IMR-90 (cell line): ENCODE measurements around the gene HDAC3. TPM values are rescaled to one million over a fixed set of nuclear protein-coding genes. Genes with fewer than 3 reads are reported as not detected.

Experiments
- ATAC-seq: fragments of 200-7000 bp; cut with Tn5 transposase; 2 replicates; pipeline ENCODE4 v1.9.1; 2020; ENCODE audit warnings: low read depth, mild to moderate bottlenecking, moderate library complexity
- BruUV-seq: library from RNA; stranded (reverse); fragments of 400-500 nt; replicated peaks from 2 replicates; lab custom pipeline; 2021; lab: Mats Ljungman, UMichigan
- CTCF ChIA-PET: fragments of 300-600 bp; formaldehyde crosslinking; extraction: SDS; loops from one replicate; lab custom pipeline; 2021; ENCODE audit warnings: antibody characterized with exemption; lab: Yijun Ruan, JAX
- POLR2A ChIA-PET: fragments of 300-600 bp; sonication (Branson Sonifier 250); formaldehyde crosslinking; loops from one replicate; lab custom pipeline; 2022; ENCODE audit warnings: antibody characterized with exemption; ENCODE audit not compliant: unreplicated experiment; lab: Charles Lee
- DNase-seq: peaks from one replicate; pipeline ENCODE4 v3.0.0; 2013
- H2AFZ ChIP-seq: replicated peaks from 2 replicates; pipeline ENCODE3; 2013; ENCODE audit warnings: low read length, mild to moderate bottlenecking; ENCODE audit not compliant: poor library complexity
- H2AK5ac ChIP-seq: 2 replicates; pipeline ENCODE4 v1.6.1; 2013; ENCODE audit warnings: low read depth, low read length, inconsistent platforms
- H2AK9ac ChIP-seq: replicated peaks from 2 replicates; pipeline ENCODE3; 2013; ENCODE audit warnings: mild to moderate bottlenecking, low read depth, low read length, moderate library complexity; ENCODE audit not compliant: poor library complexity
- H2BK120ac ChIP-seq: 2 replicates; pipeline ENCODE4 v1.6.1; 2013; ENCODE audit warnings: low read depth, low read length, inconsistent platforms
- H2BK15ac ChIP-seq: 3 replicates; pipeline ENCODE4 v1.6.1; 2013; ENCODE audit warnings: low read depth, low read length, inconsistent platforms
- H2BK20ac ChIP-seq: 2 replicates; pipeline ENCODE4 v1.6.1; 2013; ENCODE audit warnings: low read depth, mild to moderate bottlenecking, inconsistent platforms, low read length, moderate library complexity
- H2BK5ac ChIP-seq: 2 replicates; pipeline ENCODE4 v1.6.1; 2013; ENCODE audit warnings: mild to moderate bottlenecking, low read depth, low read length, inconsistent platforms; ENCODE audit not compliant: poor library complexity, severe bottlenecking
- H3K14ac ChIP-seq: replicated peaks from 2 replicates; pipeline ENCODE4 v1.6.1; 2013; ENCODE audit warnings: low read depth, low read length, inconsistent platforms
- H3K18ac ChIP-seq: 2 replicates; pipeline ENCODE4 v1.6.1; 2013; ENCODE audit warnings: low read depth, low read length, control low read depth
- H3K23ac ChIP-seq: 2 replicates; pipeline ENCODE4 v1.6.1; 2013; ENCODE audit warnings: low read depth, low read length, inconsistent platforms
- H3K27ac ChIP-seq: 2 replicates; pipeline ENCODE4 v1.5.1; 2013; ENCODE audit warnings: mild to moderate bottlenecking, control low read depth, low read length; ENCODE audit not compliant: insufficient read depth
- H3K27me3 ChIP-seq: 2 replicates; pipeline ENCODE4 v1.6.1; 2013; ENCODE audit warnings: low read length; ENCODE audit not compliant: control insufficient read depth, insufficient read depth
- H3K36me3 ChIP-seq: 2 replicates; pipeline ENCODE4 v1.6.1; 2013; ENCODE audit warnings: low read length, mixed read lengths; ENCODE audit not compliant: control insufficient read depth, insufficient read depth
- H3K4ac ChIP-seq: 2 replicates; pipeline ENCODE4 v1.6.1; 2013; ENCODE audit warnings: low read depth, low read length, inconsistent platforms
- H3K4me1 ChIP-seq: 2 replicates; pipeline ENCODE4 v1.6.1; 2013; ENCODE audit warnings: low read length, mixed read lengths; ENCODE audit not compliant: control insufficient read depth, insufficient read depth
- H3K4me2 ChIP-seq: 2 replicates; pipeline ENCODE4 v1.6.1; 2013; ENCODE audit warnings: low read depth, mild to moderate bottlenecking, control low read depth, low read length, moderate library complexity
- H3K4me3 ChIP-seq: 2 replicates; pipeline ENCODE4 v1.5.1; 2013; ENCODE audit warnings: low read depth, mild to moderate bottlenecking, control low read depth, low read length, moderate library complexity; ENCODE audit not compliant: insufficient read depth
- H3K56ac ChIP-seq: 2 replicates; pipeline ENCODE4 v1.6.1; 2013; ENCODE audit warnings: low read length, inconsistent platforms; ENCODE audit not compliant: insufficient read depth; ENCODE audit errors: extremely low read depth
- H3K79me1 ChIP-seq, 2 experiments: 2 replicates each; pipeline ENCODE4 v1.6.1; 2013; ENCODE audit warnings: low read length in 2 of 2, inconsistent platforms in 1 of 2, low read depth in 1 of 2
- H3K9ac ChIP-seq: 2 replicates; pipeline ENCODE4 v1.6.1; 2013; ENCODE audit warnings: low read depth, low read length, control low read depth
- H3K9me1 ChIP-seq: 2 replicates; pipeline ENCODE4 v1.6.1; 2013; ENCODE audit warnings: low read length, inconsistent platforms; ENCODE audit not compliant: insufficient read depth
- H3K9me3 ChIP-seq: 2 replicates; pipeline ENCODE4 v1.6.1; 2013; ENCODE audit warnings: low read length; ENCODE audit not compliant: control insufficient read depth, insufficient read depth
- H4K20me1 ChIP-seq: 2 replicates; pipeline ENCODE4 v1.6.1; 2013; ENCODE audit warnings: low read length, inconsistent platforms; ENCODE audit not compliant: insufficient read depth
- H4K5ac ChIP-seq: 2 replicates; pipeline ENCODE4 v1.6.1; 2013; ENCODE audit warnings: mild to moderate bottlenecking, low read depth, low read length, control low read depth
- H4K8ac ChIP-seq, 2 experiments: 2 replicates each; pipeline ENCODE4 v1.6.1; 2013; ENCODE audit warnings: low read depth in 2 of 2, low read length in 2 of 2, control low read depth in 1 of 2, inconsistent platforms in 1 of 2
- H4K91ac ChIP-seq: 2 replicates; pipeline ENCODE4 v1.6.1; 2013; ENCODE audit warnings: low read depth, low read length, inconsistent platforms; ENCODE audit not compliant: insufficient read depth
- BHLHE40 ChIP-seq: fragments of 150-350 bp; IDR thresholded peaks from 2 replicates; pipeline ENCODE4 v1.6.1; 2016; ENCODE audit warnings: mild to moderate bottlenecking, low read depth, low read length
- CEBPB ChIP-seq: IDR thresholded peaks from 2 replicates; pipeline ENCODE4 v1.6.1; 2012; ENCODE audit warnings: low read depth, low read length, improper control_type of control experiment
- CHD1 ChIP-seq: IDR thresholded peaks from 2 replicates; pipeline ENCODE4 v1.6.1; 2012; ENCODE audit warnings: low read depth, low read length, improper control_type of control experiment
- FOS ChIP-seq: fragments of 150-350 bp; IDR thresholded peaks from 2 replicates; pipeline ENCODE4 v1.6.1; 2016; ENCODE audit warnings: low read depth, low read length
- MAFK ChIP-seq: IDR thresholded peaks from 2 replicates; pipeline ENCODE4 v1.6.1; 2012; ENCODE audit warnings: low read depth, low read length, improper control_type of control experiment
- MAZ ChIP-seq: IDR thresholded peaks from 2 replicates; pipeline ENCODE4 v1.6.1; 2012; ENCODE audit warnings: low read depth, mild to moderate bottlenecking, low read length, improper control_type of control experiment, moderate library complexity, borderline replicate concordance
- MXI1 ChIP-seq: IDR thresholded peaks from 2 replicates; pipeline ENCODE4 v1.6.1; 2012; ENCODE audit warnings: low read depth, mild to moderate bottlenecking, low read length, moderate library complexity, borderline replicate concordance
- RCOR1 ChIP-seq: IDR thresholded peaks from 2 replicates; pipeline ENCODE4 v1.6.1; 2012; ENCODE audit warnings: mild to moderate bottlenecking, low read length, improper control_type of control experiment; ENCODE audit not compliant: insufficient replicate concordance
- WGBS, 2 experiments: methylation state at CpG; one replicate each; pipeline versions ENCODE4 v1.1.5 to v1.1.7; 2013; ENCODE audit warnings: missing lambda C conversion rate in 2 of 2; ENCODE audit not compliant: insufficient read length in 1 of 2; ENCODE audit errors: extremely low coverage in 2 of 2; 5-methylcytosine and 5-hydroxymethylcytosine counted together
- dilution Hi-C: fragments of 300-500 bp; cut with HindIII; formaldehyde crosslinking; loops from one replicate; pipeline ENCODE4 v1.14.3; 2018; ENCODE audit warnings: low sequenced_read_pairs; ENCODE audit not compliant: unreplicated experiment
- in situ Hi-C: fragments of 300-500 bp; cut with MboI; formaldehyde crosslinking; loops from 3 replicates; pipeline ENCODE4 v1.14.3; 2019; ENCODE audit warnings: low sequenced_read_pairs, inconsistent platforms, mixed read lengths
- intact Hi-C: fragments of 100-400 bp; cut with micrococcal nuclease; formaldehyde crosslinking; loops from 2 replicates; pipeline ENCODE4 v1.10.0; 2022
- polyA plus RNA-seq, 3 experiments: library from polyadenylated mRNA; depleted of rRNA; stranded (reverse); fragments of >200 nt; gene quantifications; 2 replicates each; pipeline ENCODE4 v1.2.3, GENCODE V29; 2012; ENCODE audit warnings: low replicate concordance in 1 of 3
- total RNA-seq: library from RNA; depleted of rRNA; stranded (reverse); fragments of >200 nt; gene quantifications from 2 replicates; pipeline ENCODE4 v1.2.3, GENCODE V29; 2012
- TF ChIP-seq, protein P1 (sequence below): fragments of 150-350 bp; IDR thresholded peaks from 2 replicates; pipeline ENCODE4 v1.6.1; 2017; ENCODE audit warnings: mild to moderate bottlenecking, antibody characterized with exemption, low read length, low read depth

The HDAC3 gene
- total and polyA plus RNA-seq, 2 of the 4 experiments (the other 2 are of a cell fraction): 84.2 to 89.7 TPM

DNA sequence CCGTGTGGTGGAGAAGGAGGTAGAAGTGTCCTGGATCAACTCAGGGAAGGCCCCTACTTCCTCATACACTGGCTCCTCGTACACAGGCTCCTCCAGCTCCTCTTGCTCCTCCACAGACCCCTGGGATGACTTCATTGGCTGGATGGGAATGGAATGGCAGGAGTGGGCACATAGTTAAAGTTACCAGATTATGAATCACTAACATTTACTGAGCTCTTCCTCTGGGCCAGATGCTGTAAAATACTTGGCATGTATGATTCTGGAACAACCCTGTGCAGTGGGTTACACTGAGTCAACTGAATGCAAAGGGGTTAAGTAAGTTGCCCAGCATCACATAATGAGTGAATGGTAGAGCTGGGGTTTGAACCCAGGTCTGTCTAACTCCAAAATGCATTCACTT lies 17.6 kb upstream of the HDAC3 start:
- H3K56ac ChIP-seq: no peak overlapping the region
- peak overlapping the region; percentile 88 for H3K4ac ChIP-seq
- no CpG with 5 or more reads among the region's 2 CpGs for WGBS, 2 experiments
- no peak overlapping the region; the same call in 1 of the 2 replicates for H3K4me2 ChIP-seq
- peak overlapping the region; percentile 36 for H3K27ac ChIP-seq
- in situ Hi-C loops: no loop called here
- intact Hi-C loops: no loop called here
- H3K9ac ChIP-seq: no peak overlapping the region
- peak; percentile 91 for DNase-seq
- H2BK15ac ChIP-seq: peak overlapping the region; percentile 85; the same call in 1 of the 3 replicates
- peak overlapping the region; percentile 50; the same call in 1 of the 2 replicates for H2BK20ac ChIP-seq
- peaks cover 10 to 22% of the 10 kb centered on the region in 2 experiments for H3K79me1 ChIP-seq
- peak overlapping the region; percentile 35; the same call in 1 of the 2 replicates for H3K23ac ChIP-seq
- CTCF ChIA-PET: interaction anchor here (1.1 kb wide), 1 partner anchor 28 kb away, joined by 3 read pairs; no protein-coding TSS in a partner anchor
- H3K4me3 ChIP-seq: no peak overlapping the region
- peak overlapping the region; percentile 56; the same call in 1 of the 2 replicates for H4K5ac ChIP-seq
- peak overlapping the region; percentile 78 for H2AFZ ChIP-seq
- H2AK5ac ChIP-seq: peak overlapping the region; percentile 93
- POLR2A ChIA-PET: interaction anchor here (0.6 kb wide), 1 partner anchor 160 kb away, joined by 3 read pairs; no protein-coding TSS in a partner anchor
- TF ChIP-seq MXI1 (no peak), CEBPB (no peak), MAZ (no peak), MAFK (peak; percentile 16; the same call in 1 of the 2 replicates), BHLHE40 (no peak), FOS (no peak; the same call in 1 of the 2 replicates), CHD1 (no peak), RCOR1 (peak; percentile 53)
- TF ChIP-seq, protein P1, sequence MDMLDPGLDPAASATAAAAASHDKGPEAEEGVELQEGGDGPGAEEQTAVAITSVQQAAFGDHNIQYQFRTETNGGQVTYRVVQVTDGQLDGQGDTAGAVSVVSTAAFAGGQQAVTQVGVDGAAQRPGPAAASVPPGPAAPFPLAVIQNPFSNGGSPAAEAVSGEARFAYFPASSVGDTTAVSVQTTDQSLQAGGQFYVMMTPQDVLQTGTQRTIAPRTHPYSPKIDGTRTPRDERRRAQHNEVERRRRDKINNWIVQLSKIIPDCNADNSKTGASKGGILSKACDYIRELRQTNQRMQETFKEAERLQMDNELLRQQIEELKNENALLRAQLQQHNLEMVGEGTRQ: no peak
- BruUV-seq: no TSS peak
- H4K8ac ChIP-seq: peak overlapping the region; percentile 7 to 87; a peak in 3 of 4 replicates
- H4K91ac ChIP-seq: peak overlapping the region; percentile 74
- H3K36me3 ChIP-seq: peaks cover 10% of the 10 kb centered on the region; the same call in 1 of the 2 replicates
- dilution Hi-C loops: no loop called here
- H3K18ac ChIP-seq: peak overlapping the region; percentile 21; the same call in 1 of the 2 replicates
- no peaks in the 10 kb centered on the region for H3K9me3 ChIP-seq
- ATAC-seq: peak; percentile 65
- H2BK5ac ChIP-seq: peak overlapping the region; percentile 82
- H2BK120ac ChIP-seq: peak overlapping the region; percentile 86
- peaks cover 18% of the 10 kb centered on the region for H3K4me1 ChIP-seq
- peaks cover 3% of the 10 kb centered on the region; the same call in 1 of the 2 replicates for H3K9me1 ChIP-seq
- no peaks in the 10 kb centered on the region for H3K27me3 ChIP-seq
- H3K14ac ChIP-seq: peak overlapping the region; percentile 77
- peaks cover 3% of the 10 kb centered on the region; the same call in 1 of the 2 replicates for H4K20me1 ChIP-seq
- peak overlapping the region; percentile 92 for H2AK9ac ChIP-seq
